Neuronal stem cell (in vitro differentiated cells): ENCODE data around the gene SRRD.

Experiments
- DNase-seq: peaks from one replicate; pipeline ENCODE4 v3.0.0-alpha.2; 2013; ENCODE audit warnings: low spot score
- H2AFZ ChIP-seq: one replicate; pipeline ENCODE4 v1.6.1; 2013; ENCODE audit warnings: mild to moderate bottlenecking, low read length, inconsistent platforms
- H2AK5ac ChIP-seq: 2 replicates; pipeline ENCODE4 v1.6.1; 2013; ENCODE audit warnings: low read depth, mild to moderate bottlenecking, inconsistent platforms, low read length, moderate library complexity, mixed read lengths
- H2BK120ac ChIP-seq: 2 replicates; pipeline ENCODE4 v1.6.1; 2013; ENCODE audit warnings: low read depth, mild to moderate bottlenecking, inconsistent platforms, low read length, moderate library complexity, mixed read lengths
- H2BK12ac ChIP-seq: one replicate; pipeline ENCODE4 v1.6.1; 2013; ENCODE audit warnings: low read length, inconsistent platforms
- H2BK15ac ChIP-seq: 2 replicates; pipeline ENCODE4 v1.6.1; 2013; ENCODE audit warnings: mild to moderate bottlenecking, low read length, inconsistent platforms, mixed read lengths
- H2BK5ac ChIP-seq: one replicate; pipeline ENCODE4 v1.6.1; 2013; ENCODE audit warnings: inconsistent platforms, mild to moderate bottlenecking, low read length, moderate library complexity
- H3K14ac ChIP-seq: one replicate; pipeline ENCODE4 v1.6.1; 2013; ENCODE audit warnings: low read length, inconsistent platforms
- H3K18ac ChIP-seq: 2 replicates; pipeline ENCODE4 v1.6.1; 2013; ENCODE audit warnings: low read length, inconsistent platforms
- H3K23ac ChIP-seq: 2 replicates; pipeline ENCODE4 v1.6.1; 2013; ENCODE audit warnings: low read depth, mild to moderate bottlenecking, mixed read lengths, low read length, inconsistent platforms; ENCODE audit not compliant: poor library complexity
- H3K27ac ChIP-seq: replicated peaks from 3 replicates; pipeline ENCODE4 v1.5.1; 2013; ENCODE audit warnings: low read length, inconsistent platforms
- H3K27me3 ChIP-seq, 3 experiments: 2 replicates each; pipeline ENCODE4 v1.6.1; 2013; ENCODE audit warnings: low read length in 3 of 3, mild to moderate bottlenecking in 2 of 3, inconsistent platforms in 1 of 3, low read depth in 1 of 3, mixed read lengths in 1 of 3, moderate library complexity in 1 of 3; ENCODE audit not compliant: control insufficient read depth in 3 of 3, insufficient read depth in 3 of 3
- H3K36me3 ChIP-seq, 2 donors: replicated peaks in 1 of 2; 2 replicates each; pipeline ENCODE4 v1.6.1; 2013; ENCODE audit warnings: low read length in 2 of 2; ENCODE audit not compliant: control insufficient read depth in 2 of 2, insufficient read depth in 2 of 2
- H3K4ac ChIP-seq: 2 replicates; pipeline ENCODE4 v1.6.1; 2013; ENCODE audit warnings: inconsistent platforms, mild to moderate bottlenecking, low read length, moderate library complexity
- H3K4me1 ChIP-seq, 2 donors: 1 replicate in 1 of 2; 2 replicates in 1 of 2; pipeline ENCODE4 v1.6.1; 2013; ENCODE audit warnings: low read length in 2 of 2, low read depth in 1 of 2; ENCODE audit not compliant: control insufficient read depth in 2 of 2, insufficient read depth in 1 of 2
- H3K4me2 ChIP-seq: one replicate; pipeline ENCODE4 v1.6.1; 2013; ENCODE audit warnings: mild to moderate bottlenecking, low read length, inconsistent platforms; ENCODE audit not compliant: insufficient read depth, poor library complexity, severe bottlenecking
- H3K4me3 ChIP-seq, 2 donors: 2 replicates each; pipeline ENCODE4 v1.5.1; 2013; ENCODE audit warnings: low read length in 2 of 2, mild to moderate bottlenecking in 2 of 2, inconsistent platforms in 1 of 2, moderate library complexity in 1 of 2
- H3K79me1 ChIP-seq: one replicate; pipeline ENCODE4 v1.6.1; 2013; ENCODE audit warnings: low read depth, mild to moderate bottlenecking, inconsistent platforms, low read length, moderate library complexity
- H3K9ac ChIP-seq: one replicate; pipeline ENCODE4 v1.6.1; 2013; ENCODE audit warnings: mild to moderate bottlenecking, low read depth, low read length, inconsistent platforms; ENCODE audit not compliant: poor library complexity
- H3K9me3 ChIP-seq, 2 donors: replicated peaks in 1 of 2; 2 replicates each; pipeline versions ENCODE3 to v1.6.1; 2013; ENCODE audit warnings: low read length in 2 of 2, mild to moderate bottlenecking in 2 of 2, inconsistent platforms in 1 of 2, low read depth in 1 of 2, mixed read lengths in 1 of 2, moderate library complexity in 1 of 2; ENCODE audit not compliant: control insufficient read depth in 2 of 2, insufficient read depth in 1 of 2
- H4K8ac ChIP-seq: one replicate; pipeline ENCODE4 v1.6.1; 2013; ENCODE audit warnings: low read depth, mild to moderate bottlenecking, inconsistent platforms, low read length, moderate library complexity
- H4K91ac ChIP-seq: one replicate; pipeline ENCODE4 v1.6.1; 2013; ENCODE audit warnings: low read length, low read depth, mild to moderate bottlenecking, inconsistent platforms; ENCODE audit not compliant: poor library complexity
- WGBS, 2 donors: extraction: QIAGEN DNeasy Blood & Tissue Kit; methylation state at CpG; one replicate each; pipeline ENCODE4 v1.1.7; 2013; ENCODE audit warnings: missing lambda C conversion rate in 2 of 2, mixed read lengths in 1 of 2; ENCODE audit not compliant: insufficient read length in 2 of 2, insufficient replicate concordance in 1 of 2; ENCODE audit errors: extremely low coverage in 2 of 2; 5-methylcytosine and 5-hydroxymethylcytosine counted together

The SRRD gene

DNA sequence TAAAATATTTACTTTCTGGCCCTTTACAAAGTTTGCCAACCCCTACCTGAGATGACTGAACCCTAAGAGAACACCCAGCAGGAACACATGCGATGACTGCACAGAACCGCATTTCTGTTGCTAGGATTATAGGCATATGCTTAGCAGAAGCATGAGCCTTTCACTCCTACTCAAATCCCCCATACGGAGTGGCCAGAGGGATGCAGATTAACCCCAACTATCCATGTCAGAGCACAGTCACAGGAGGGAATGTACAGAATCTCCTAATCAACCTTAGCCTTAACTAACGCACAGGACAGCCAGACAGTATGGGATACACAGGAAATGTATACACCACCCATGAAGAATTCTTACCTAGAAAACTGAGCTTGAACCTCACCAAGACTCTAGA is 6.3 kb upstream of the SRRD start:
- H3K27ac ChIP-seq = no peak overlapping the region
- peaks cover 18 to 89% of the 10 kb centered on the region in 2 donors for H3K36me3 ChIP-seq

DNA sequence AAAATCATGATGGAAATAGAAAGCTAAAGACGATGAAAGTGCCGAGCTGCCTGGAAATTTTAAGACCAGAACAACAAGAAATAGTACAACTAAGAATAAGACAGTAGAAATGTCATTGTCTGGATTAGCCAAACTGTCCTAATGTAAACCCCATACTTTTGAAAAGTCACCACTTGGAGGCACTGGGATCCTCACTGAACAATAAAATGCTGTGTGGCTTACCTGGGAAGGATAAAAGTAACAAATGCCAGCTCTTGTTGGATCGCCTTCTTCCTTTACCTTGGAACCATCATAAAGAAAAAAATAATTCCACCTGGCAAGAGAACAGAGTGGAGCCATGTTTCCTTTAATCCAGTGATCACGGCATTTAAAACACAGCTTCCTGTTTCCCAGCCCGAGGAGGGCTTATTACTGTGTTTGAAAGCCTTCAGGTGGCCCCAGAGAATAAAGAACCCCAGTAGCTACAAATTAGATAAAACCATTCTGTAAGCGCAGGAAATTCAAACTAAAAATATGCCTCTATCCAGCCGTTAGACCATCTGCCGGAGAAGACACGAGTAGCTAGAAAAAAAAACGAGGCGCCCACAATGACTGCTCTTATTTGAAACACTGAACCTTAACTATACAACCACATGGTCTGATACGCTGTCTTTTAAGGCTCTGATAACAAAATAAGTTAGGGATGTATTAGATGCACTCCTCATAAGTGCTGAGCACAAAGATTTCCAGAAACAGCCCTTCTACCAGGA is 4.5 kb upstream of the SRRD start:
- Histone ChIP-seq H3K4ac (no peak overlapping the region), H2BK15ac (no peak overlapping the region), H3K4me1 (peaks cover 5 to 12% of the 10 kb centered on the region in 2 donors), H3K79me1 (peaks cover 5% of the 10 kb centered on the region), H3K14ac (no peak overlapping the region), H3K27ac (no peak overlapping the region), H3K36me3 (peaks cover 13 to 70% of the 10 kb centered on the region in 2 donors), H3K23ac (no peak overlapping the region), H3K4me2 (no peak overlapping the region), H3K9me3 (no peaks in the 10 kb centered on the region), H2AK5ac (no peak overlapping the region), H3K18ac (no peak overlapping the region), H3K4me3 (no peak overlapping the region), H2BK120ac (no peak overlapping the region), H4K8ac (no peak overlapping the region), H2AFZ (no peak overlapping the region), H3K27me3 (no peaks in the 10 kb centered on the region), H2BK5ac (no peak overlapping the region), H3K9ac (no peak overlapping the region), H4K91ac (no peak overlapping the region), H2BK12ac (no peak overlapping the region)
- no CpG with 5 or more reads among the region's 12 CpGs for WGBS, 2 donors
- DNase-seq = no peak

More for the DNA sequence above, 6.3 kb upstream of the SRRD start:
- no peaks in the 10 kb centered on the region for H3K27me3 ChIP-seq
- H3K23ac ChIP-seq = no peak overlapping the region
- no peak overlapping the region for H4K91ac ChIP-seq
- peaks cover 3 to 6% of the 10 kb centered on the region in 2 donors for H3K4me1 ChIP-seq
- H4K8ac ChIP-seq = no peak overlapping the region
- no CpG with 5 or more reads among the region's 4 CpGs for WGBS, 2 donors
- no peak overlapping the region for H3K9ac ChIP-seq
- no peak overlapping the region for H2AK5ac ChIP-seq
- no peak overlapping the region for H2AFZ ChIP-seq
- no peak overlapping the region for H3K4me3 ChIP-seq
- H2BK5ac ChIP-seq = no peak overlapping the region
- H3K4ac ChIP-seq = no peak overlapping the region
- H2BK120ac ChIP-seq = no peak overlapping the region
- no peak overlapping the region for H3K14ac ChIP-seq
- DNase-seq = no peak
- H3K9me3 ChIP-seq = no peaks in the 10 kb centered on the region
- no peak overlapping the region for H2BK12ac ChIP-seq
- H3K18ac ChIP-seq = no peak overlapping the region
- H3K4me2 ChIP-seq = no peak overlapping the region
- H2BK15ac ChIP-seq = no peak overlapping the region
- peaks cover 3% of the 10 kb centered on the region for H3K79me1 ChIP-seq

DNA sequence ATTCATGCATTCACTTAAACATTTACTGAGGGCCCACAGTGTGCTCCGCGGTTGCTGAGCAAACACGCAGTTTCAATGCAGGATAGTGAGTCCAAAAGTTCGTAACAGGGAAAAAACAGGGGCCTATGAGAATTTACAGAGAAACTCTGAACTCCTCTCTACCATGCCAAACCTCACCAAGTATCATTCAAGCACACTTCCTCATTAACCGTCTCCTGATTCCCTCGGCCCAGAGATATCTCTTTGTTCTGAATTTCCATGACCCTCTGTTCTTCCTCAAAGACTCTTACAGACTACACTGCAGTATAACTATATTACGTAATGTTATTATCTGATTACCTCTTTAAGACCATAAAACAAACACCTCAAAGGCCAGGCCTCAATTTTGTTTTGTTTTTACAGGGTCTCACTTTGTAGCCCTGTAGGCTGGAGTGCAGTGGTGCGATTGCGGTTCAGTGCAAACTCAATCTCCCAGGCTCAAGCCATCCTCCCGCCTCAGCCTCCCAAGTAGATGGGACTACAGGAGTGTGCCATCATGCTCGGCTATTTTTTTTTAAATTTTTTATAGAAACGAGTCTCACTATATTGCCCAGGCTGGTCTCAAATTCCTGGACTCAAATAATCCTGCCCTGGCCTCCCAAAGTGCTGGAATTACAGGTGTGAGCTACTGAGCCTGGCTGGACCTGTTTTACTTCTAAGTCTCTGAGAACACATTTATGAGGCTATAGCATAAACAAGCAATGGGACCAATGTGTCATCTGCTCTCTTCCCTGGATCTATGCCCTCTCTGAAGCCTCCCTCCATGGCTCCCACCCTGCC is 3.7 kb upstream of the SRRD start:
- Histone ChIP-seq H2BK15ac (no peak overlapping the region), H3K4me3 (no peak overlapping the region), H3K36me3 (peaks cover 11 to 62% of the 10 kb centered on the region in 2 donors), H3K18ac (no peak overlapping the region), H4K91ac (no peak overlapping the region), H3K27me3 (no peaks in the 10 kb centered on the region), H2BK120ac (no peak overlapping the region), H3K4ac (no peak overlapping the region), H3K14ac (no peak overlapping the region), H3K79me1 (peaks cover 5% of the 10 kb centered on the region), H3K4me2 (no peak overlapping the region), H2AK5ac (no peak overlapping the region), H3K9ac (no peak overlapping the region), H2BK12ac (no peak overlapping the region), H3K9me3 (no peaks in the 10 kb centered on the region), H3K4me1 (peaks cover 9 to 14% of the 10 kb centered on the region in 2 donors), H3K27ac (no peak overlapping the region), H4K8ac (no peak overlapping the region), H3K23ac (peak overlapping the region; percentile 26), H2BK5ac (no peak overlapping the region), H2AFZ (no peak overlapping the region)
- no peak for DNase-seq
- no CpG with 5 or more reads among the region's 12 CpGs for WGBS, 2 donors

DNA sequence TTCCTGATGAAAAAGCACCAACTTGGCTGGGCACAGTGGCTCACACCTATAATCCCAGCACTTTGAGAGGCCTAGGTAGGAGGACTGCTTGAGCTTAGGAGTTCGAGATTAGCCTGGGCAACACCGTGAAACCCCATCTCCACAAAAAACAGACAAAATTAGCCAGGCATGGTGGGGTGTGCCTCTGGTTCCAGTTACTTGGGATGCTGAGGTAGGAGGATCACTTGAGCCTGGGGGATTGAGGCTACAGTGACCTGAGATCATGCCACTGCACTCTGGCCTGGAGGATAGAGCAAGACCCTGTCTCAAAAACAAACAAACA is 3.1 kb upstream of the SRRD start:
- Histone ChIP-seq H3K4me3 (no peak overlapping the region), H3K79me1 (peaks cover 5% of the 10 kb centered on the region), H3K9me3 (no peaks in the 10 kb centered on the region), H3K18ac (no peak overlapping the region), H3K27me3 (no peaks in the 10 kb centered on the region), H3K36me3 (peaks cover 10 to 59% of the 10 kb centered on the region in 2 donors), H2BK120ac (no peak overlapping the region), H4K91ac (no peak overlapping the region), H3K27ac (no peak overlapping the region), H3K4ac (no peak overlapping the region), H2BK12ac (no peak overlapping the region), H2AK5ac (no peak overlapping the region), H3K9ac (no peak overlapping the region), H3K4me1 (peaks cover 9 to 14% of the 10 kb centered on the region in 2 donors), H3K14ac (no peak overlapping the region), H4K8ac (no peak overlapping the region), H2BK5ac (no peak overlapping the region), H2BK15ac (no peak overlapping the region), H2AFZ (no peak overlapping the region), H3K23ac (peak overlapping the region; percentile 26), H3K4me2 (no peak overlapping the region)
- DNase-seq = no peak
- WGBS, 2 donors = no CpG with 5 or more reads among the region's 2 CpGs
